HEK293 (cell line): ENCODE measurements around the gene S100PBP.

ENCODE experiments used
- BCL11A ChIP-seq: fragments of 450-650 bp; formaldehyde crosslinking; IDR thresholded peaks from 2 replicates; pipeline ENCODE4 v1.5.1; 2016; ENCODE audit warnings: low read depth, missing biosample characterization, missing genetic modification characterization
- CTCF ChIP-seq: fragments of 450-650 bp; formaldehyde crosslinking; IDR thresholded peaks from 2 replicates; pipeline ENCODE4 v1.5.1; 2016; ENCODE audit warnings: missing biosample characterization, missing genetic modification characterization
- ZBTB6 ChIP-seq: fragments of 450-650 bp; formaldehyde crosslinking; IDR thresholded peaks from 2 replicates; pipeline ENCODE4 v1.5.1; 2017; ENCODE audit warnings: missing biosample characterization, missing genetic modification characterization
- ZBTB7A ChIP-seq: fragments of 450-650 bp; formaldehyde crosslinking; IDR thresholded peaks from 2 replicates; pipeline ENCODE4 v1.5.1; 2016; ENCODE audit warnings: low read depth, missing biosample characterization, missing genetic modification characterization
- ZNF114 ChIP-seq: fragments of 450-650 bp; formaldehyde crosslinking; IDR thresholded peaks from 2 replicates; pipeline ENCODE4 v1.5.0; 2017; ENCODE audit warnings: missing biosample characterization, missing genetic modification characterization
- ZNF768 ChIP-seq: fragments of 450-650 bp; formaldehyde crosslinking; IDR thresholded peaks from 2 replicates; pipeline ENCODE4 v1.5.1; 2018; ENCODE audit warnings: missing biosample characterization, mild to moderate bottlenecking, missing genetic modification characterization

- no peak for TF ChIP-seq ZBTB6 (tag by site-specific recombination)
- no peak for TF ChIP-seq ZNF114 (tag by site-specific recombination)
- TF ChIP-seq CTCF: peak; percentile 86
- TF ChIP-seq ZNF768 (tag by site-specific recombination): no peak
- TF ChIP-seq ZBTB7A (tag by site-specific recombination): no peak
- TF ChIP-seq BCL11A (tag by site-specific recombination): peak; percentile 74; the same call in 1 of the 2 replicates
Measured at GRCh38 chr1:32886004-32886827, 68.8 kb downstream of the S100PBP start, which contains the start of gene HPCA.
